Measurements from ENCODE around the gene LGALS16.
"Not testable (repeated sequence)": the region's sequence is repeated elsewhere in the genome, so short reads cannot be mapped to it uniquely, and the experiment has no call there.

LGALS16 gene, protein sequence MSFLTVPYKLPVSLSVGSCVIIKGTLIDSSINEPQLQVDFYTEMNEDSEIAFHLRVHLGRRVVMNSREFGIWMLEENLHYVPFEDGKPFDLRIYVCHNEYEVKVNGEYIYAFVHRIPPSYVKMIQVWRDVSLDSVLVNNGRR

GRCh38 chr19:39655613-39656012 is at the start of gene LGALS16:
LGALS16 (plus strand) TSS chr19:39655913; CDS start chr19:39655962, 49 bp downstream.
- no peak for DNase-seq

- no peak for DNase-seq
Observed at GRCh38 chr19:39607021-39607420, 48.7 kb upstream of the LGALS16 start.

DNA sequence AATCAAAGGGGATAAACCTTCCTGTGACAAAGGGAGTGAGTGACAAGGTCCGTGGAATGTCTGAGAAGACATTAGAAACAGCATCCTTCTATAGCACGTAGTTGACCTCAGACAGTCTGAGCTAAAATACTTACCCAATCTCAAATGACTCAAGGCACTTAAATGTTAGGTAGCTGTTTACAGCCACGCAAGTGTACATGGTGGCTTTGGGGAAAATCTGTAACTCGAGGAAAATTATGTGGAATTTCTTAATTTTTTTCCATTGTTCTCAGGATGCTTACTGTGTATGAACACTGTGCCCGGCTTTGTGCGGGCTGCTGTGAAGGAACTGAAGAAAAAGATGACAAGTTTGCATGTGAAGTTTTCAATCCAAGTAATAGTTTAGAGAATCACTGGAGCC is 48.2 kb upstream of the LGALS16 start:
- DNase-seq = no peak

DNA sequence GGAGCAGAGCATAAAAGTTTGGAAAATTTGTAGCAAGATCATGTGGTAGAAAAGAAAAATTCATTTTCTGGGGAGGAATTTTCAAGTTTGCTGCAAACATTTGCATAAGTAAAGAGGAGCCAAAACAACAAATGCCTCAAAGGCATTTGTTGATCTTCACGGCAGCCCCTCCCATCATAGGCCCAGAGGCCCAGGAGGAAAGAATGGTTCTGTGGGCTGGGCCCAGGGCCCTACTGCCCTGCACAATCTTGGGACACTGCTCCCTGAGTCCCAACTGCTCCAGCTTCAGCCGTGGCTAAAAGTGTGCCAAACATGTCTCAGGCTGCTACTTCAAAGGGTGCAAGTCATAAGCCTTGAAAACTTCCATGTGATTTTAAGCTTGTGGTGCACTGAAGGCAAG is 42.1 kb upstream of the LGALS16 start:
- DNase-seq = no peak

- DNase-seq = no peak
Observed at GRCh38 chr19:39617745-39618144, 38.0 kb upstream of the LGALS16 start.

DNA sequence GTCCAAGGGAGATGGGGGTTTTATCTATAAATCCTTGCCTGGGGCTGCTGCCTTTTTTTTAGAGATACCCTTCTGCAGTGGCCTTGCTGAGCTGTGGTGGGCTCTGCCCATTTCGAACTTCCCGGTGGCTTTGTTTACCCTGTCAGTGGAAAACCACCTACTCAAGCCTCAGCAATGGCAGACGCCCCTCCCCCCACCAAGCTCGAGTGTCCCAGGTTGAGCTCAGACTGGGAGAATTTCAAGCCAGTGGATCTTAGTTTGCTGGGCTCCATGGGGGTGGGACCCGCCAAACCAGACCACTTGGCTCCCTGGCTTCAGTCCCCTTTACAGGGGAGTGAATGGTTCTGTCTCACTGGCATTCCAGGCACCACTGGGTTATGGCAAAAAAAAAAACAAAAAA is 31.8 kb upstream of the LGALS16 start:
- no peak for DNase-seq

GRCh38 chr19:39627631-39628030 is 28.1 kb upstream of the LGALS16 start:
- DNase-seq = not testable (repeated sequence)

DNA sequence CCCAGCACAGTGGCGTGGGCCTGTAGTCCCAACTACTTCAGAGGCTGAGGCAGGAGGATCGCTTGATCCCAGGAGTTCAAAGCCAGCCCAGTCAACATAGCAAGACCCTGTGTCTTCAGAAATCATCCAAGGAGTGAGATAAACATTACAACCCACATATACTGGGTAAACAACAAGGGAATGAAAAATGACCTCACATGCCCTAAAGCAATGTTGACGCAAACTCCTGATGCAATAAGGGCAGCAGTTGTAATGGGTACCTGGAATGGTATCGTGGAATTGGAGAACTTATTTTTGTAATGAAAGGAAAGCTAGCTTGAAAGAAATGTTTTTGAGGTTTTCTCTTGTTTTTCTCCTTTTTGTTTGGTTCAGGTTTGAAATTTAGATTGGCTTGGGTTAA is 24.5 kb upstream of the LGALS16 start:
- peak; percentile 66 for DNase-seq

DNA sequence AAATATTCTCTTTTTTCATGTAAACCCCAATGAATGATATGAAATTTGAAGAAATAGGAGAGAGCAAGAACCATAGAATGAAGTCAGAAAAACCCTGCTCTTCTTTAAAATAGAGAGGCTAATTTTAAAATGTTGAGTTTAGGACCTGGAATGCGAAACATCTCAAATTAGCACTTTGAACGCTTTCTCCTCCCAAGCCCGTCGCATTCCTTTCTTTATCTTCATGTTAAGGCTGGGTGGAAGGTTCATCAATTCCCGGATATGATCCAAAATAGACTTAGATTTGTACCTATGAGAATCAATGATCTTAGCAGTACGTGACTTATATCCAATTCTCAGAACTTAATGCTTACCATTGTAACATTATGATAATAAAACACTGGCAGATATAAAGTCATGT is 24.1 kb upstream of the LGALS16 start:
- no peak for DNase-seq

DNA sequence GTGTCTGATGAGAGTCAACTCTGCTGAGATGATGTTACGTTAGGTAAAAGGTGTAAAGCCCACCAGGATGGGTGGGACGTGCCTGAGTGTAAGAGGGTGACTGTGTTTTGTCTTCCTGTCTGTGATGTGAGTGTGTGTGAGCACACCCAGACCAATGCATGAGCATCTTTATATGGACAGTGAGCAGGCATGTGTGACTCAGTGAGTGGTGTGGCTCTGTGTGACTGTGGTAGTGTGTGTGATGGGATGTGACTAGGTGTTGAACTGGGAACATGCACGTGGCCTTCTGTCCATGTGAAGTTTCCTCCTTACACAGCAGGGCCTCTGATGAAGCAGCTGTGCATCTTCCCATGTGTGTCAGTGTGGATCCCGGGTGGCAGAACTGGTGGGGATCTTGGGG is 17.8 kb upstream of the LGALS16 start:
- no peak for DNase-seq

GRCh38 chr19:39641773-39642172 is 13.9 kb upstream of the LGALS16 start:
- no peak for DNase-seq

- DNase-seq = no peak
Observed at GRCh38 chr19:39643591-39643990, 12.1 kb upstream of the LGALS16 start.

DNA sequence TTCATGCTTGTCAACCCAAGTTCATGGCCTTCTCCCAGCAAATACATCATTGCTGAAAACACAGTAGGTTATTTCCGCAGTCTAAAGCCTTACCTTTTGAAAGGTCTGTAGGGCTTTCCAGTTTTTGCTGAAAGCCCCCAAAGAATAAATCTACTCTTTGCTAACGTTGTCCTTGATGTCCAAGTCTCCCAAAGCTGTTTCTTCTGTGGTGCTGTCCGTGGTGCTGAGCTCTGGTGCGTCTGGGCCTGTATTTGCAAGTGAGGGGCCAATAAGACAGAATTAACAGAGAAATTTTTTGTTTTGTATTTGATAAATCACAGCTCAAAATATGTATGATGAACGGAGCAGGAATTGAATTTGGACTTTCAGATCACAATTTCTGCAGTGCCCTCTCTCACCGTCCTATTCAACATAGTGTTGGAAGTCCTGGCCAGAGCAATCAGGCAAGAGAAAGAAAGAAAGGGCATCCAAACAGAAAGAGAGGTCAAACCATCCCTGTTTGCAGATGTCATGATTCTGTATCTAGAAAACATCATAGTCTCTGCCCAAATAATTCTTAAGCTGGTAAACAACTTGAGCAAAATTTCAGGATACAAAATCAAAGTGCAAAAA is 9.8 kb upstream of the LGALS16 start:
- DNase-seq = no peak

DNA sequence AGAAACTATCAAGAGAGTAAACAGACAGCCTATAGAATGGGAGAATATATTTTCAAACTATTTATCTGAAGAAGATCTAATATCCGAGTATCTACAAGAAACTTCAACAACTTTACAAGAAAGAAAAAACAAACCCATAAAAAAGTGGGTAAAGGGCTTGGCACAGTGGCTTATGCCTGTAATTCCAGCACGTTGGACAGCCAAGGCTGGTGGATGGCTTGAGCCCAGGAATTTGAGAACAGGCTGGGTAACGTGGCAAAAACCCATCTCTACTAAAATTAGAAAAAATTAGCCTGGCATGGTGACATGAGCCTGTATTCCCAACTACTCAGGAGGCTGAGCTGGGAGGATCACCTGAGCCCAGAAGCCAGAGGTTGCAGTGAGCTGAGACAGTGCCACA is 7.8 kb upstream of the LGALS16 start:
- no peak for DNase-seq

DNA sequence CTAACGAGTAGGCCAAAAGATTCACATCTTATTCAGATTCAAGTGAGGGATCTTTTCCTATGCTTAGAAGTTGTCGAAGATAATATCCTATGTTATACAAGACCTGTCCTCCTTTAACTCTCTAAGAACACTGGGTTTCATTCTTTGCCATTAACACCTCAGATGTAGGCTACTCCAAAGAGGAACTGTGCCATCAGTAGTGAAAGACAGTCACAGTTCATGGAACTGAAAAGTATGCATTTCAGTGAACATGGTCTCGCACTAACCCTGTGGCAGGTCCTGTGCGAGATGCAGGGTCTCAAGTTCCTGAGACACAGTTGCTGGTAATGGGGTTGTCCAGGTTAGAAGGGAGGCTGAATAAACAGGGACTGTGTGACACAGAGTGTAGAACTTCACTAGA is 4.1 kb downstream of the LGALS16 start:
- no peak for DNase-seq

DNA sequence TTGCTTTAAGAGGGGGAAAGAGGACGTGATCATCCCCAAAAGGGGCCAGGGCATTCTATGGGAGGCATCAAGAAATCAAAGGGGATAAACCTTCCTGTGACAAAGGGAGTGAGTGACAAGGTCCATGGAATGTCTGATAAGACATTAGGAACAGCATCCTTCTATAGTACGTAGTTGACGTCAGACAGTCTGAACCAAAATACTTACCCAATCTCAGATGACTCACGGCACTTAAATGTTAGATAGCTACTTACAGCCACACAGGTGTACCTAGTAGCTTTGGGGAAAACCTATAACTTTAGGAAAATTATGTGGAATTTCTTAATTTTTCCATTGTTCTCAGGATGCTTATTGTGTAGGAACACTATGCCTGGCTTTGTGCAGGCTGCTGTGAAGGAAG is 4.9 kb downstream of the LGALS16 start:
- DNase-seq = no peak

DNA sequence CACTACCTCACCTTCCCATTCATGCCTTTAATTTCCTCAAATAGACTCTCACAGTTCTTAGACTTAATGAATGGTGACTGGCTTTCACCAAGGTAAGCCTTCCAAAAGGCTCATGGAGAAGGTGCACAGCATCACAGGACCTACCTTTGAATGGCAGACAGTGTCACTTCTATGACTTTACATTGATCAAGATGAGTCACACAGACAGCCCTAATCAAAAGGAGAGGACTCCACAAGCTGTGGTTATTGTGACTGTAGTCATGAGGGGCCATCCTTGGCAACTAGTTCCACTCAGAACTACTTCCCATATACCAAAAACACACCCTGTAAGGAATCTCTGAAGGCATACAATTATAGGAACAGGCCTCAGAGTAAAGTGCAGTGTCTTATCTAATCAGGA is 5.9 kb downstream of the LGALS16 start:
- no peak for DNase-seq

- not testable (repeated sequence) for DNase-seq
Observed at GRCh38 chr19:39669860-39670259, 14.1 kb downstream of the LGALS16 start.

GRCh38 chr19:39670998-39671397 is 15.3 kb downstream of the LGALS16 start:
- no peak for DNase-seq

- DNase-seq = peak; percentile 60
Observed at GRCh38 chr19:39671739-39672363, 16.1 kb downstream of the LGALS16 start.

- DNase-seq = no peak
Observed at GRCh38 chr19:39672473-39672872, 16.8 kb downstream of the LGALS16 start.

- DNase-seq = not testable (repeated sequence)
Observed at GRCh38 chr19:39673862-39674261, 18.1 kb downstream of the LGALS16 start.

GRCh38 chr19:39676004-39676403 is 20.3 kb downstream of the LGALS16 start:
- no peak for DNase-seq

- no peak for DNase-seq
Observed at GRCh38 chr19:39677961-39678889, 22.5 kb downstream of the LGALS16 start.
